HepG2 (cell line): ENCODE data around the gene NT5C3B. TPM values are rescaled to one million over a fixed set of nuclear protein-coding genes. Genes with fewer than 3 reads are reported as not detected.

ENCODE experiments used
- ERF ChIP-seq: IDR thresholded peaks from 2 replicates; pipeline ENCODE4 v1.6.1; 2018; ENCODE audit warnings: missing biosample characterization, missing genetic modification reagents
- GTF2F1 ChIP-seq: fragments of 150-350 bp; IDR thresholded peaks from 2 replicates; pipeline ENCODE4 v1.6.1; 2014; ENCODE audit warnings: low read length
- IRF2 ChIP-seq: IDR thresholded peaks from 2 replicates; pipeline ENCODE4 v1.6.1; 2018; ENCODE audit warnings: missing genetic modification reagents, missing compliant biosample characterization
- ISL2 ChIP-seq: sonication (generic); formaldehyde crosslinking; IDR thresholded peaks from 2 replicates; pipeline ENCODE4 v1.5.0; 2020; ENCODE audit warnings: missing genetic modification reagents
- MEF2D ChIP-seq: sonication (generic); formaldehyde crosslinking; IDR thresholded peaks from 2 replicates; pipeline ENCODE4 v1.5.1; 2020; ENCODE audit warnings: mild to moderate bottlenecking, missing genetic modification reagents
- MTA1 ChIP-seq: sonication (generic); formaldehyde crosslinking; IDR thresholded peaks from 2 replicates; pipeline ENCODE4 v1.4.0; 2020; ENCODE audit warnings: missing genetic modification reagents, mild to moderate bottlenecking, borderline replicate concordance
- NFIB ChIP-seq: sonication (generic); formaldehyde crosslinking; IDR thresholded peaks from 2 replicates; pipeline ENCODE4 v1.9.0; 2021; ENCODE audit warnings: missing genetic modification reagents, mild to moderate bottlenecking, borderline replicate concordance
- SIN3A ChIP-seq: IDR thresholded peaks from 2 replicates; pipeline ENCODE4 v1.6.1; 2011; ENCODE audit warnings: low read depth, mild to moderate bottlenecking, control low read depth, low read length, borderline replicate concordance
- SYNCRIP ChIP-seq: fragments of 200-400 bp; formaldehyde crosslinking; IDR thresholded peaks from 2 replicates; pipeline ENCODE4 v1.6.1; 2018; ENCODE audit warnings: mild to moderate bottlenecking, low read depth, low read length; ENCODE audit not compliant: insufficient read depth
- ZBED4 ChIP-seq: sonication (generic); formaldehyde crosslinking; IDR thresholded peaks from 2 replicates; pipeline ENCODE4 v1.4.0; 2020; ENCODE audit warnings: missing genetic modification reagents, borderline replicate concordance
- ZBTB26 ChIP-seq: IDR thresholded peaks from 2 replicates; pipeline ENCODE4 v1.6.1; 2016; ENCODE audit warnings: missing compliant biosample characterization, missing genetic modification reagents, borderline replicate concordance
- ZNF101 ChIP-seq: sonication (generic); formaldehyde crosslinking; IDR thresholded peaks from 2 replicates; pipeline ENCODE4 v1.4.0; 2020; ENCODE audit warnings: mild to moderate bottlenecking, low read depth, missing genetic modification reagents, borderline replicate concordance
- ZNF138 ChIP-seq: sonication (generic); formaldehyde crosslinking; IDR thresholded peaks from 2 replicates; pipeline ENCODE4 v1.5.0; 2020; ENCODE audit warnings: mild to moderate bottlenecking, low read depth, missing genetic modification reagents
- ZNF547 ChIP-seq: sonication (generic); formaldehyde crosslinking; IDR thresholded peaks from 2 replicates; pipeline ENCODE4 v1.5.1; 2020; ENCODE audit warnings: mild to moderate bottlenecking, missing genetic modification reagents
- ZNF598 ChIP-seq: sonication (generic); formaldehyde crosslinking; IDR thresholded peaks from 2 replicates; pipeline ENCODE4 v1.5.1; 2020; ENCODE audit warnings: mild to moderate bottlenecking, missing genetic modification reagents, borderline replicate concordance
- ZUFSP ChIP-seq: sonication (generic); formaldehyde crosslinking; IDR thresholded peaks from 2 replicates; pipeline ENCODE4 v1.9.0; 2021; ENCODE audit warnings: missing genetic modification reagents, mild to moderate bottlenecking, borderline replicate concordance
- polyA plus RNA-seq, 8 experiments: library from polyadenylated mRNA; depleted of rRNA in 3 of 8; stranded (reverse) in 7 of 8; unstranded in 1 of 8; fragments of >200 nt; fragmentation: Illumina TruSeq in 4 of 8; extraction: Trizol in 4 of 8; gene quantifications; 2 replicates each; pipeline versions ENCODE4 v1.2.1 to v1.2.3, GENCODE V29; 2011 to 2016; ENCODE audit warnings: low read depth in 4 of 8, missing spikeins in 1 of 8, mixed read lengths in 1 of 8; ENCODE audit not compliant: insufficient read depth in 1 of 8
- total RNA-seq, 5 experiments: library from RNA; depleted of rRNA; stranded (reverse); fragments of >200 nt; fragmentation: Illumina TruSeq; extraction: Trizol; gene quantifications; 2 replicates each; pipeline ENCODE4 v1.2.3, GENCODE V29; 2016; ENCODE audit warnings: low read depth in 1 of 5

NT5C3B gene
- total and polyA plus RNA-seq, 2 of the 13 experiments (the other 11 are each of a cell fraction or from before 2014, with no cell fraction given): 104 to 126 TPM

GRCh38 chr17:41792845-41793783 lies 42.9 kb downstream of the NT5C3B start (continued):
- TF ChIP-seq ZNF598 (CRISPR knock-in tag): peak; percentile 24; the same call in 1 of the 2 replicates
- TF ChIP-seq ZNF138: no peak
- peak; percentile 60; the same call in 1 of the 2 replicates for TF ChIP-seq SIN3A
- TF ChIP-seq ZBTB26: peak; percentile 99
- peak; percentile 22 for TF ChIP-seq IRF2 (CRISPR knock-in tag)
- TF ChIP-seq ZNF101: 0 out of 2 replicates have a peak, but pooled peaks have one; percentile 19
- no peak for TF ChIP-seq ZUFSP (CRISPR knock-in tag)
- TF ChIP-seq ZBED4: peak; percentile 9; the same call in 1 of the 2 replicates
- no peak for TF ChIP-seq NFIB
- TF ChIP-seq ERF (CRISPR knock-in tag): peak; percentile 20; the same call in 1 of the 2 replicates
- no peak for TF ChIP-seq SYNCRIP
- no peak for TF ChIP-seq MEF2D
- TF ChIP-seq ISL2 (CRISPR knock-in tag): no peak
- TF ChIP-seq GTF2F1: no peak
- 0 out of 2 replicates have a peak, but pooled peaks have one; percentile 34 for TF ChIP-seq MTA1 (CRISPR knock-in tag)
- 0 out of 2 replicates have a peak, but pooled peaks have one; percentile 11 for TF ChIP-seq ZNF547 (CRISPR knock-in tag)
